ENCODE data around the gene NOTCH4. TPM values are rescaled to one million over a fixed set of nuclear protein-coding genes. Genes with fewer than 3 reads are reported as not detected.

NOTCH4 gene
- total RNA-seq, 1 experiment from 2014 or later = 2.3 TPM

- no peak for TF ChIP-seq CTCF (conservative IDR thresholded peaks at IDR 0.05)
- Histone ChIP-seq H3K4me1 (ENCODE audit: insufficient read depth, low read length) (no peaks in the 10 kb centered on the region), H2AK5ac (ENCODE audit: insufficient read length, low read length) (no peak within 1 kb of the TSS), H3K23me2 (ENCODE audit: insufficient read length, low read depth, low read length, poor library complexity, severe bottlenecking) (no peaks in the 10 kb centered on the region), H2AFZ (ENCODE audit: low read length) (no peak within 1 kb of the TSS), H4K8ac (replicated peaks; ENCODE audit: insufficient read length, low read depth, low read length) (no peak within 1 kb of the TSS), H3K27ac (ENCODE audit: insufficient read length, low read depth, low read length) (no peak within 1 kb of the TSS), H4K91ac (ENCODE audit: insufficient read length, low read depth, low read length) (no peak within 1 kb of the TSS), H3K79me1 (ENCODE audit: insufficient read depth, low read depth, low read length, poor library complexity, severe bottlenecking) (no peaks in the 10 kb centered on the region), H3K79me2 (ENCODE audit: insufficient read depth, low read length) (no peaks in the 10 kb centered on the region), H2BK5ac (ENCODE audit: insufficient read length, low read length) (no peak within 1 kb of the TSS), H3K4ac (ENCODE audit: low read depth, low read length) (no peak within 1 kb of the TSS), H4K20me1 (ENCODE audit: control insufficient read depth, insufficient read depth, insufficient read length) (peaks cover 2% of the 10 kb centered on the region), H2BK12ac (ENCODE audit: insufficient read length, low read depth, low read length) (no peak within 1 kb of the TSS), H2BK15ac (ENCODE audit: low read depth, low read length) (no peak within 1 kb of the TSS), H2BK120ac (ENCODE audit: low read depth, low read length, poor library complexity, severe bottlenecking) (no peak within 1 kb of the TSS), H3K9me3 (ENCODE audit: control insufficient read depth, low read depth, low read length) (no peaks in the 10 kb centered on the region), H3K56ac (ENCODE audit: insufficient read length, low read depth, low read length) (no peak within 1 kb of the TSS), H3T11ph (ENCODE audit: low read length) (no peak within 1 kb of the TSS), H3K27me3 (ENCODE audit: insufficient read depth, low read length) (no peaks in the 10 kb centered on the region), H3K18ac (ENCODE audit: insufficient read length, low read depth, low read length) (no peak within 1 kb of the TSS), H3K14ac (ENCODE audit: insufficient read depth, low read length) (no peak within 1 kb of the TSS), H3K4me2 (ENCODE audit: insufficient read depth, insufficient read length, low read length) (no peak within 1 kb of the TSS), H3K23ac (ENCODE audit: insufficient read length, low read depth, low read length) (no peak within 1 kb of the TSS), H2BK20ac (ENCODE audit: low read depth, low read length, poor library complexity, severe bottlenecking) (no peak within 1 kb of the TSS), H3K9ac (ENCODE audit: extremely low read depth, insufficient read length, low read length) (no peak within 1 kb of the TSS), H4K5ac (ENCODE audit: insufficient read length, low read depth, low read length) (no peak within 1 kb of the TSS)
- H3K9me3 Mint-ChIP-seq = no peaks in the 10 kb centered on the region
- H3K36me3 Mint-ChIP-seq (ENCODE audit: insufficient read depth in 1 of 3, low read depth in 3 of 3) = peaks cover 24 to 66% (median 43%) of the 10 kb centered on the region in 3 experiments
- no peak within 1 kb of the TSS; a peak in 1 of 5 replicates for H3K4me3 Mint-ChIP-seq
- no peaks in the 10 kb centered on the region; the same call in 1 of the 2 replicates for H3K27me3 Mint-ChIP-seq (ENCODE audit: low read depth)
- peak within 1 kb of the TSS in 2 of 3 experiments; percentile 78 to 94; a peak in 4 of 7 replicates for H3K27ac Mint-ChIP-seq
- H3K4me1 Mint-ChIP-seq = peaks cover 3 to 23% of the 10 kb centered on the region in 2 experiments; a peak in 2 of 4 replicates
- no peak for DNase-seq
These were observed 59.6 kb downstream of the NOTCH4 start, which contains the start of gene EGFL8 for GRCh38 chr6:32164295-32164694. Gene EGFL8, plus strand, starts transcription at chr6:32164595. Its CDS starts 1,571 bp downstream, at chr6:32166166.

Data from H9 (cell line).